ENCODE results near the gene CATSPERD.

The CATSPERD gene

GRCh38 chr19:5806133-5806489 is 85.7 kb downstream of the CATSPERD start:
- TF ChIP-seq CTCF (IDR thresholded peaks at IDR 0.05; ENCODE audit: borderline replicate concordance, control extremely low read depth, extremely low read depth, insufficient read depth, missing control alignments) = no peak
- DNase-seq (ENCODE audit: low spot score) = no peak
- in situ Hi-C loops (cut with MboI; ENCODE audit: low sequenced_read_pairs, unreplicated experiment) = loop anchor here (10.0 kb wide), 1 partner anchor 219 kb away; no protein-coding TSS in a partner anchor

- no peak for DNase-seq (ENCODE audit: low spot score)
- no peak for TF ChIP-seq CTCF (IDR thresholded peaks at IDR 0.05; ENCODE audit: borderline replicate concordance, control extremely low read depth, extremely low read depth, insufficient read depth, missing control alignments)
- in situ Hi-C loops (cut with MboI; ENCODE audit: low sequenced_read_pairs, unreplicated experiment) = loop anchor here (10.0 kb wide), 1 partner anchor 218 kb away; no protein-coding TSS in a partner anchor
These were observed 86.5 kb downstream of the CATSPERD start for GRCh38 chr19:5806905-5807304.

GRCh38 chr19:5808120-5808816 is 87.8 kb downstream of the CATSPERD start:
- in situ Hi-C loops (cut with MboI; ENCODE audit: low sequenced_read_pairs, unreplicated experiment) = loop anchor here (10.0 kb wide), 1 partner anchor 217 kb away; no protein-coding TSS in a partner anchor
- TF ChIP-seq CTCF (IDR thresholded peaks at IDR 0.05; ENCODE audit: borderline replicate concordance, control extremely low read depth, extremely low read depth, insufficient read depth, missing control alignments) = no peak
- DNase-seq (ENCODE audit: low spot score) = no peak

GRCh38 chr19:5809053-5809452 is 88.6 kb downstream of the CATSPERD start:
- DNase-seq (ENCODE audit: low spot score) = no peak
- in situ Hi-C loops (cut with MboI; ENCODE audit: low sequenced_read_pairs, unreplicated experiment) = loop anchor here (10.0 kb wide), 1 partner anchor 216 kb away; no protein-coding TSS in a partner anchor
- TF ChIP-seq CTCF (IDR thresholded peaks at IDR 0.05; ENCODE audit: borderline replicate concordance, control extremely low read depth, extremely low read depth, insufficient read depth, missing control alignments) = no peak

- no peak for TF ChIP-seq CTCF (IDR thresholded peaks at IDR 0.05; ENCODE audit: borderline replicate concordance, control extremely low read depth, extremely low read depth, insufficient read depth, missing control alignments)
- in situ Hi-C loops (cut with MboI; ENCODE audit: low sequenced_read_pairs, unreplicated experiment) = loop anchor here (10.0 kb wide), 1 partner anchor 215 kb away; no protein-coding TSS in a partner anchor
- DNase-seq (ENCODE audit: low spot score) = no peak
These were observed 89.0 kb downstream of the CATSPERD start for GRCh38 chr19:5809469-5809868.

- TF ChIP-seq CTCF (IDR thresholded peaks at IDR 0.05; ENCODE audit: borderline replicate concordance, control extremely low read depth, extremely low read depth, insufficient read depth, missing control alignments) = no peak
- DNase-seq (ENCODE audit: low spot score) = no peak
- in situ Hi-C loops (cut with MboI; ENCODE audit: low sequenced_read_pairs, unreplicated experiment) = no loop called here
These were observed 90.7 kb downstream of the CATSPERD start for GRCh38 chr19:5811117-5811516.

Measured in GM13976 (cell line).